HepG2 (cell line): ENCODE data around the gene CCDC102B. TPM values are rescaled to one million over a fixed set of nuclear protein-coding genes. Genes with fewer than 3 reads are reported as not detected.

Experiments used
- BORCS8-MEF2B ChIP-seq: sonication (generic); formaldehyde crosslinking; IDR thresholded peaks from 2 replicates; pipeline ENCODE4 v1.8.0; 2022; ENCODE audit warnings: mild to moderate bottlenecking, missing genetic modification reagents
- ISX ChIP-seq: sonication (generic); formaldehyde crosslinking; conservative IDR thresholded peaks from 2 replicates; pipeline ENCODE4 v1.5.0; 2020; ENCODE audit warnings: missing genetic modification reagents
- NAIF1 ChIP-seq: sonication (generic); formaldehyde crosslinking; IDR thresholded peaks from 2 replicates; pipeline ENCODE4 v1.5.0; 2020; ENCODE audit warnings: mild to moderate bottlenecking, missing genetic modification reagents, borderline replicate concordance
- NBN ChIP-seq: fragments of 450-650 bp; conservative IDR thresholded peaks from 2 replicates; pipeline ENCODE4 v1.6.1; 2017
- NFATC3 ChIP-seq: sonication (generic); formaldehyde crosslinking; IDR thresholded peaks from 2 replicates; pipeline ENCODE4 v1.5.1; 2020; ENCODE audit warnings: mild to moderate bottlenecking, missing genetic modification reagents
- NONO ChIP-seq, 2 experiments: fragments of 450-650 bp in 1 of 2; sonication (generic) in 1 of 2; formaldehyde crosslinking in 1 of 2; IDR thresholded peaks in 1 of 2; conservative IDR thresholded peaks in 1 of 2; 2 replicates each; pipeline versions ENCODE4 v1.6.1 to v1.8.0; 2017 to 2022; ENCODE audit warnings: mild to moderate bottlenecking in 1 of 2, missing genetic modification reagents in 1 of 2, moderate library complexity in 1 of 2
- SMAD3 ChIP-seq: sonication (generic); formaldehyde crosslinking; IDR thresholded peaks from 2 replicates; pipeline ENCODE4 v1.4.0; 2020; ENCODE audit warnings: missing genetic modification reagents
- SRSF9 ChIP-seq: fragments of 200-400 bp; formaldehyde crosslinking; IDR thresholded peaks from 2 replicates; pipeline ENCODE4 v1.6.1; 2018; ENCODE audit warnings: borderline replicate concordance, mild to moderate bottlenecking, low read depth, low read length; ENCODE audit not compliant: insufficient read depth, poor library complexity, severe bottlenecking
- STAG1 ChIP-seq: sonication (generic); formaldehyde crosslinking; IDR thresholded peaks from 2 replicates; pipeline ENCODE4 v1.4.0; 2020; ENCODE audit warnings: missing genetic modification reagents
- TEAD3 ChIP-seq: optimal IDR thresholded peaks from 2 replicates; pipeline ENCODE3; 2016; ENCODE audit warnings: borderline replicate concordance
- ZNF10 ChIP-seq: sonication (generic); formaldehyde crosslinking; IDR thresholded peaks from 2 replicates; pipeline ENCODE4 v1.4.0; 2020; ENCODE audit warnings: mild to moderate bottlenecking, low read depth, missing genetic modification reagents, borderline replicate concordance
- ZNF160 ChIP-seq: sonication (generic); formaldehyde crosslinking; IDR thresholded peaks from 2 replicates; pipeline ENCODE4 v1.8.0; 2022; ENCODE audit warnings: mild to moderate bottlenecking, inconsistent platforms, missing genetic modification reagents
- ZNF232 ChIP-seq: sonication (generic); formaldehyde crosslinking; IDR thresholded peaks from 2 replicates; pipeline ENCODE4 v1.4.0; 2020; ENCODE audit warnings: missing genetic modification reagents, borderline replicate concordance
- ZNF383 ChIP-seq: sonication (generic); formaldehyde crosslinking; IDR thresholded peaks from 2 replicates; pipeline ENCODE4 v1.4.0; 2020; ENCODE audit warnings: missing genetic modification reagents, mild to moderate bottlenecking, borderline replicate concordance
- ZNF468 ChIP-seq: sonication (generic); formaldehyde crosslinking; IDR thresholded peaks from 2 replicates; pipeline ENCODE4 v1.8.0; 2022; ENCODE audit warnings: mild to moderate bottlenecking, moderate library complexity, missing genetic modification reagents
- ZNF703 ChIP-seq: sonication (generic); formaldehyde crosslinking; IDR thresholded peaks from 2 replicates; pipeline ENCODE4 v1.5.1; 2020; ENCODE audit warnings: missing genetic modification reagents, mild to moderate bottlenecking, moderate library complexity, borderline replicate concordance
- polyA plus RNA-seq, 8 experiments: library from polyadenylated mRNA; depleted of rRNA in 3 of 8; stranded (reverse) in 7 of 8; unstranded in 1 of 8; fragments of >200 nt; fragmentation: Illumina TruSeq in 4 of 8; extraction: Trizol in 4 of 8; gene quantifications; 2 replicates each; pipeline versions ENCODE4 v1.2.1 to v1.2.3, GENCODE V29; 2011 to 2016; ENCODE audit warnings: low read depth in 4 of 8, missing spikeins in 1 of 8, mixed read lengths in 1 of 8; ENCODE audit not compliant: insufficient read depth in 1 of 8
- total RNA-seq, 5 experiments: library from RNA; depleted of rRNA; stranded (reverse); fragments of >200 nt; fragmentation: Illumina TruSeq; extraction: Trizol; gene quantifications; 2 replicates each; pipeline ENCODE4 v1.2.3, GENCODE V29; 2016; ENCODE audit warnings: low read depth in 1 of 5
- TF ChIP-seq, protein P1 (sequence below): IDR thresholded peaks from 2 replicates; pipeline ENCODE4 v1.6.1; 2016; ENCODE audit warnings: missing genetic modification reagents, missing compliant biosample characterization
- TF ChIP-seq, protein P2 (sequence below): sonication (generic); formaldehyde crosslinking; IDR thresholded peaks from 2 replicates; pipeline ENCODE4 v1.4.0; 2020; ENCODE audit warnings: missing genetic modification reagents, mild to moderate bottlenecking, borderline replicate concordance
- TF ChIP-seq, protein P3 (sequence below): sonication (generic); formaldehyde crosslinking; conservative IDR thresholded peaks from 2 replicates; pipeline ENCODE4 v1.4.0; 2020; ENCODE audit warnings: missing genetic modification reagents
- TF ChIP-seq, protein P4 (sequence below): sonication (generic); formaldehyde crosslinking; IDR thresholded peaks from 2 replicates; pipeline ENCODE4 v1.4.0; 2020; ENCODE audit warnings: missing genetic modification reagents, borderline replicate concordance
- TF ChIP-seq, protein P5 (sequence below), 2 experiments: sonication (generic) in 1 of 2; formaldehyde crosslinking in 1 of 2; IDR thresholded peaks; 2 replicates each; pipeline versions ENCODE4 v1.4.0 to v1.6.1; 2018 to 2020; ENCODE audit warnings: missing genetic modification reagents in 2 of 2, borderline replicate concordance in 1 of 2, low read depth in 1 of 2, mild to moderate bottlenecking in 1 of 2, missing biosample characterization in 1 of 2

The CCDC102B gene
- total and polyA plus RNA-seq, 2 of the 13 experiments (the other 11 are each of a cell fraction or from before 2014, with no cell fraction given) = 2.3 to 3.7 TPM

DNA sequence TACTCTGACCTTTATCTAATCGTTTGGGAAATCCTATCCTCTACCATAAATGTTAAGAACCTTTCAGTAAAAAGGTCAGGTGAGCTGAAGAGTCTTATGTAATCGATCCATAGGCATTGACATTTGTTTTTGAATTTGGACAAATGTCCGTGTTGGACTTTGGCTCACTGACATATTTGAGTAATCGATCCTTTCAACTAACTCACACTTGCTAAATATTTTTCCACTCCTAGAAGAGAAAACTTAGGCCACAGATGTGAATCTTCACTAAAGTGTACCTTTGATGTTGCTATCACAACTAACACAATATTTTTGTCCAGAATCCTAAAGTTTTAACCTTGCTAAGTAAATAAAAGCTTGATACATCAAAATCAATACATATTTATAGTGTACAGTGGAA is 89.5 kb downstream of the CCDC102B start (continued):
- TF ChIP-seq ZNF232 (CRISPR knock-in tag) (no peak), ZNF703 (CRISPR knock-in tag) (no peak), ZNF383 (CRISPR knock-in tag) (no peak), NONO (IDR thresholded peaks at IDR 0.05) (no peak), NONO (CRISPR knock-in tag; conservative IDR thresholded peaks at IDR 0.05) (0 out of 2 replicates have a peak, but pooled peaks have one; percentile 30), ISX (no peak), BORCS8-MEF2B (CRISPR knock-in tag) (no peak), TEAD3 (CRISPR knock-in tag) (peak; percentile 67), ZNF160 (no peak), NFATC3 (CRISPR knock-in tag) (no peak), ZNF468 (no peak), NAIF1 (CRISPR knock-in tag) (no peak), SRSF9 (no peak), STAG1 (CRISPR knock-in tag) (no peak), ZNF10 (CRISPR knock-in tag) (no peak), SMAD3 (peak; percentile 84; the same call in 1 of the 2 replicates), NBN (no peak)
- TF ChIP-seq, protein P1, sequence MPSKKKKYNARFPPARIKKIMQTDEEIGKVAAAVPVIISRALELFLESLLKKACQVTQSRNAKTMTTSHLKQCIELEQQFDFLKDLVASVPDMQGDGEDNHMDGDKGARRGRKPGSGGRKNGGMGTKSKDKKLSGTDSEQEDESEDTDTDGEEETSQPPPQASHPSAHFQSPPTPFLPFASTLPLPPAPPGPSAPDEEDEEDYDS (CRISPR knock-in tag) = no peak
- TF ChIP-seq, protein P2, sequence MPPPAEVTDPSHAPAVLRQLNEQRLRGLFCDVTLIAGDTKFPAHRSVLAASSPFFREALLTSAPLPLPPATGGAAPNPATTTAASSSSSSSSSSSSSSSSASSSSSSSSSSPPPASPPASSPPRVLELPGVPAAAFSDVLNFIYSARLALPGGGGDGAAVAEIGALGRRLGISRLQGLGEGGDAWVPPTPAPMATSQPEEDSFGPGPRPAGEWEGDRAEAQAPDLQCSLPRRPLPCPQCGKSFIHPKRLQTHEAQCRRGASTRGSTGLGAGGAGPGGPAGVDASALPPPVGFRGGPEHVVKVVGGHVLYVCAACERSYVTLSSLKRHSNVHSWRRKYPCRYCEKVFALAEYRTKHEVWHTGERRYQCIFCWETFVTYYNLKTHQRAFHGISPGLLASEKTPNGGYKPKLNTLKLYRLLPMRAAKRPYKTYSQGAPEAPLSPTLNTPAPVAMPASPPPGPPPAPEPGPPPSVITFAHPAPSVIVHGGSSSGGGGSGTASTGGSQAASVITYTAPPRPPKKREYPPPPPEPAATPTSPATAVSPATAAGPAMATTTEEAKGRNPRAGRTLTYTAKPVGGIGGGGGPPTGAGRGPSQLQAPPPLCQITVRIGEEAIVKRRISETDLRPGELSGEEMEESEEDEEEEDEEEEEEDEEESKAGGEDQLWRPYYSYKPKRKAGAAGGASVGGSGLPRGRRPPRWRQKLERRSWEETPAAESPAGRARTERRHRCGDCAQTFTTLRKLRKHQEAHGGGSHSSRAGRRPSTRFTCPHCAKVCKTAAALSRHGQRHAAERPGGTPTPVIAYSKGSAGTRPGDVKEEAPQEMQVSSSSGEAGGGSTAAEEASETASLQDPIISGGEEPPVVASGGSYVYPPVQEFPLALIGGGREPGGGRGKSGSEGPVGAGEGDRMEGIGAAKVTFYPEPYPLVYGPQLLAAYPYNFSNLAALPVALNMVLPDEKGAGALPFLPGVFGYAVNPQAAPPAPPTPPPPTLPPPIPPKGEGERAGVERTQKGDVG = no peak
- TF ChIP-seq, protein P3, sequence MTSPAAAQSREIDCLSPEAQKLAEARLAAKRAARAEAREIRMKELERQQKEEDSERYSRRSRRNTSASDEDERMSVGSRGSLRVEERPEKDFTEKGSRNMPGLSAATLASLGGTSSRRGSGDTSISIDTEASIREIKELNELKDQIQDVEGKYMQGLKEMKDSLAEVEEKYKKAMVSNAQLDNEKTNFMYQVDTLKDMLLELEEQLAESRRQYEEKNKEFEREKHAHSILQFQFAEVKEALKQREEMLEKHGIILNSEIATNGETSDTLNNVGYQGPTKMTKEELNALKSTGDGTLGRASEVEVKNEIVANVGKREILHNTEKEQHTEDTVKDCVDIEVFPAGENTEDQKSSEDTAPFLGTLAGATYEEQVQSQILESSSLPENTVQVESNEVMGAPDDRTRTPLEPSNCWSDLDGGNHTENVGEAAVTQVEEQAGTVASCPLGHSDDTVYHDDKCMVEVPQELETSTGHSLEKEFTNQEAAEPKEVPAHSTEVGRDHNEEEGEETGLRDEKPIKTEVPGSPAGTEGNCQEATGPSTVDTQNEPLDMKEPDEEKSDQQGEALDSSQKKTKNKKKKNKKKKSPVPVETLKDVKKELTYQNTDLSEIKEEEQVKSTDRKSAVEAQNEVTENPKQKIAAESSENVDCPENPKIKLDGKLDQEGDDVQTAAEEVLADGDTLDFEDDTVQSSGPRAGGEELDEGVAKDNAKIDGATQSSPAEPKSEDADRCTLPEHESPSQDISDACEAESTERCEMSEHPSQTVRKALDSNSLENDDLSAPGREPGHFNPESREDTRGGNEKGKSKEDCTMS = no peak
- TF ChIP-seq, protein P4, sequence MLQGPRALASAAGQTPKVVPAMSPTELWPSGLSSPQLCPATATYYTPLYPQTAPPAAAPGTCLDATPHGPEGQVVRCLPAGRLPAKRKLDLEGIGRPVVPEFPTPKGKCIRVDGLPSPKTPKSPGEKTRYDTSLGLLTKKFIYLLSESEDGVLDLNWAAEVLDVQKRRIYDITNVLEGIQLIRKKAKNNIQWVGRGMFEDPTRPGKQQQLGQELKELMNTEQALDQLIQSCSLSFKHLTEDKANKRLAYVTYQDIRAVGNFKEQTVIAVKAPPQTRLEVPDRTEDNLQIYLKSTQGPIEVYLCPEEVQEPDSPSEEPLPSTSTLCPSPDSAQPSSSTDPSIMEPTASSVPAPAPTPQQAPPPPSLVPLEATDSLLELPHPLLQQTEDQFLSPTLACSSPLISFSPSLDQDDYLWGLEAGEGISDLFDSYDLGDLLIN (CRISPR knock-in tag) = no peak
- TF ChIP-seq, protein P5, sequence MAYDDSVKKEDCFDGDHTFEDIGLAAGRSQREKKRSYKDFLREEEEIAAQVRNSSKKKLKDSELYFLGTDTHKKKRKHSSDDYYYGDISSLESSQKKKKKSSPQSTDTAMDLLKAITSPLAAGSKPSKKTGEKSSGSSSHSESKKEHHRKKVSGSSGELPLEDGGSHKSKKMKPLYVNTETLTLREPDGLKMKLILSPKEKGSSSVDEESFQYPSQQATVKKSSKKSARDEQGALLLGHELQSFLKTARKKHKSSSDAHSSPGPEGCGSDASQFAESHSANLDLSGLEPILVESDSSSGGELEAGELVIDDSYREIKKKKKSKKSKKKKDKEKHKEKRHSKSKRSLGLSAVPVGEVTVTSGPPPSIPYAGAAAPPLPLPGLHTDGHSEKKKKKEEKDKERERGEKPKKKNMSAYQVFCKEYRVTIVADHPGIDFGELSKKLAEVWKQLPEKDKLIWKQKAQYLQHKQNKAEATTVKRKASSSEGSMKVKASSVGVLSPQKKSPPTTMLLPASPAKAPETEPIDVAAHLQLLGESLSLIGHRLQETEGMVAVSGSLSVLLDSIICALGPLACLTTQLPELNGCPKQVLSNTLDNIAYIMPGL (CRISPR knock-in tag; IDR thresholded peaks at IDR 0.05; ENCODE audit: borderline replicate concordance in 1 of 2, low read depth in 1 of 2) = no peak
